ENCODE measurements around the gene CFAP251. TPM values are rescaled to one million over a fixed set of nuclear protein-coding genes. Genes with fewer than 3 reads are reported as not detected.

Gene CFAP251
- total RNA-seq, 2 experiments from 2014 or later = 2.0 to 2.9 TPM

DNA sequence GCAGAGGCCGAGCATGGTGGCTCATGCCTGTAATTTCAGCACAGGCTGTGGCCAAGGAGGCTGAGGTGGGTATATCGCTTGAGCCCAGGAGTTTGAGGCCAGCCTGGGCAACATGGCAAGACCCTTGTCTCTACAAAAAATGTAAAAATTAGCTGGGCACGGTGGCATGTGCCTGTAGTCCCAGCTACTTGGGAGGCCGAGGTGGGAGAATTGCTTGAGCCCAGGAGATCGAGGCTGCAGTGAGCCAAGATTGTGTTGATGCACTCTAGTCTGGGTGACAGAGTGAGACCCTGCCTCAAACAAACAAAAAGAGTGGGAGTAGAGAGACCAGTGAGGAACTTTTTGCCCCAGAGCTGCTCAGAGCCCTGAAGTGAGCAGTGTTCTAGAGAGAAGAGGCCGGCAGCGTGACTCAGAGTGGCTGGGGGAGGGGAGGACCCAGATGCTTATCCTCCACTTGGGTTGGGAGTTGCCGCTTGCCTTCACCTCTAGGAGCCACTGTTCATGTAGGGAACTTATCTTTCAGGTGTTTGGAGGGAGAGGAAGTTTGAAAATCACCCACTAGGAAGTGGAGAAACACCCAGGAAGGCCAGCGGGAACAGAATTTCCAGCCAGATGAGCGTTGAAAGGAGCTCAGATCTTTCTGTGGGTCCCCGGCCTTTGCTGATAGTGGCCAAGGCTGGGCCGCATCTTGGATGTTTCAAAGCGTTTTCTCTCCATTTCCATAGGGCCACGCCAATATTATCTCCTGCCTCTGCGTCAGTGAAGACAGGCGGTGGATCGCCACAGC, 15.3 kb downstream of the CFAP251 start:
- DNase-seq (no peak), ATAC-seq (no peak)
- ChIA-PET CTCF (interaction anchor here (1.2 kb wide), 1 partner anchor 139 kb away, joined by 4 read pairs; no protein-coding TSS in a partner anchor), POLR2A (interaction anchor here (0.6 to 1.0 kb wide), 2 partner anchors 10 to 302 kb away, joined by 3 to 5 read pairs; no protein-coding TSS in a partner anchor)
- Mint-ChIP-seq H3K4me3 (no peak overlapping the region), H3K27ac (no peak overlapping the region), H3K9me3 (no peaks in the 10 kb centered on the region), H3K36me3 (ENCODE audit: low read depth) (peaks cover 6% of the 10 kb centered on the region), H3K27me3 (peaks cover 2% of the 10 kb centered on the region), H3K4me1 (ENCODE audit: low read depth) (peaks cover 4% of the 10 kb centered on the region)
- TF ChIP-seq CTCF (IDR thresholded peaks at IDR 0.05) = no peak
- intact Hi-C loops (cut with micrococcal nuclease) = no loop called here

DNA sequence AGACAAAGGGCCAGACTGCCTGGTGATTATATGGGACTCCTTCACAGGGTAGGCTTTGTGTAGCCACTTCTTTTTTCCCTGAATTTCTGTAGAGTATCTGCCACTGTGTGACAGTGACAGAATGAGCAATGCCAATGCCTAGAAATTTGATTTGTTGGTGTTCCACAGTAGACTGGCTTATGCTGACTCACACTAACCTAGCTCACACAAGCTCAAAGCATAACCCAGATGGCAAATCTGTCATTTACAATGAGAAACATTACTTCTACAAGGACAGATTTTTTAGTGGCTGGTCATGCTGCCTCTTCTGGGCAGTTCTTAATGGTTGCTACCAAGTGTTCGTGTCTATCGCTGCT, 15.9 kb downstream of the CFAP251 start:
- Mint-ChIP-seq H3K4me1 (ENCODE audit: low read depth) (peaks cover 8% of the 10 kb centered on the region), H3K36me3 (ENCODE audit: low read depth) (peaks cover 6% of the 10 kb centered on the region)
- intact Hi-C loops (cut with micrococcal nuclease) = no loop called here

GRCh38 chr12:121937654-121938053, 19.3 kb downstream of the CFAP251 start:
- no peak for TF ChIP-seq CTCF (IDR thresholded peaks at IDR 0.05)
- ChIA-PET CTCF (no interaction called here), POLR2A (no interaction called here)
- no peak overlapping the region for H3K4me3 Mint-ChIP-seq
- H3K36me3 Mint-ChIP-seq (ENCODE audit: low read depth) = peaks cover 6% of the 10 kb centered on the region
- H3K27ac Mint-ChIP-seq = peak overlapping the region; percentile 14
- ATAC-seq = peak; percentile 42
- intact Hi-C loops (cut with micrococcal nuclease) = no loop called here
- peaks cover 9% of the 10 kb centered on the region for H3K4me1 Mint-ChIP-seq (ENCODE audit: low read depth)
- no peaks in the 10 kb centered on the region for H3K27me3 Mint-ChIP-seq
- peak; percentile 12 for DNase-seq
- no peaks in the 10 kb centered on the region for H3K9me3 Mint-ChIP-seq

More for the DNA sequence above, 15.9 kb downstream of the CFAP251 start:
- H3K9me3 Mint-ChIP-seq = no peaks in the 10 kb centered on the region
- ChIA-PET POLR2A (no interaction called here), CTCF (interaction anchor here (1.2 kb wide), 1 partner anchor 140 kb away, joined by 4 read pairs; no protein-coding TSS in a partner anchor)
- DNase-seq (no peak), ATAC-seq (no peak)
- H3K27me3 Mint-ChIP-seq = peaks cover 2% of the 10 kb centered on the region
- TF ChIP-seq CTCF (IDR thresholded peaks at IDR 0.05) = no peak
- no peak overlapping the region for H3K27ac Mint-ChIP-seq
- H3K4me3 Mint-ChIP-seq = no peak overlapping the region

GRCh38 chr12:121939186-121939585, 20.8 kb downstream of the CFAP251 start:
- peaks cover 6% of the 10 kb centered on the region for H3K36me3 Mint-ChIP-seq (ENCODE audit: low read depth)
- H3K4me3 Mint-ChIP-seq = no peak overlapping the region
- POLR2A ChIA-PET = interaction anchor here (0.6 kb wide), 2 partner anchors 150 to 303 kb away, joined by 3 to 4 read pairs; no protein-coding TSS in a partner anchor
- H3K27ac Mint-ChIP-seq = no peak overlapping the region
- no peaks in the 10 kb centered on the region for H3K27me3 Mint-ChIP-seq
- no peak for DNase-seq
- intact Hi-C loops (cut with micrococcal nuclease) = no loop called here
- no peak for ATAC-seq
- H3K9me3 Mint-ChIP-seq = no peaks in the 10 kb centered on the region
- TF ChIP-seq CTCF (IDR thresholded peaks at IDR 0.05) = no peak
- H3K4me1 Mint-ChIP-seq (ENCODE audit: low read depth) = peaks cover 9% of the 10 kb centered on the region
- CTCF ChIA-PET = no interaction called here

Data from activated CD8-positive, alpha-beta T cell treated with anti-CD3 and anti-CD28 coated beads for 36 hours (primary cell).